GM12878 (cell line): Measurements from ENCODE around the gene NRG3. TPM values are rescaled to one million over a fixed set of nuclear protein-coding genes. Genes with fewer than 3 reads are reported as not detected.

ENCODE experiments used
- ATAC-seq: fragments of 200-7000 bp; cut with Tn5 transposase; 3 replicates; pipeline ENCODE4 v1.9.1; 2020; ENCODE audit warnings: mild to moderate bottlenecking, moderate library complexity
- BruUV-seq: library from RNA; stranded (reverse); fragments of 400-500 nt; replicated peaks from 2 replicates; lab custom pipeline; 2021; lab: Mats Ljungman, UMichigan
- CTCF ChIA-PET: fragments of 300-600 bp; sonication (Branson Sonifier 250); formaldehyde crosslinking; extraction: SDS; loops from one replicate; lab custom pipeline; 2021; ENCODE audit warnings: inconsistent platforms; lab: Yijun Ruan, JAX
- POLR2A ChIA-PET: fragments of 350-600 bp; formaldehyde crosslinking; extraction: SDS; loops from one replicate; lab custom pipeline; 2021; ENCODE audit warnings: inconsistent platforms; lab: Charles Lee
- RAD21 ChIA-PET: fragments of 300-600 bp; sonication (Branson Sonifier 250); formaldehyde crosslinking; loops from one replicate; lab custom pipeline; 2023; ENCODE audit warnings: antibody characterized with exemption; ENCODE audit not compliant: unreplicated experiment; lab: Charles Lee
- SMC1A ChIA-PET: fragments of 300-600 bp; sonication (Branson Sonifier 250); formaldehyde crosslinking; loops from one replicate; lab custom pipeline; 2023; ENCODE audit not compliant: unreplicated experiment, uncharacterized antibody; lab: Charles Lee
- DNase-seq: peaks from one replicate; pipeline ENCODE4 v3.0.0-alpha.2; 2011; ENCODE audit warnings: low read depth, low spot score
- FAIRE-seq: peaks from 3 replicates; lab custom pipeline; 2011; peaks lifted over from hg19 to GRCh38; lab: Jason Lieb, UNC
- H2AFZ ChIP-seq: 2 replicates; pipeline ENCODE4 v1.6.0; 2011; ENCODE audit warnings: low read depth, low read length, control low read depth; ENCODE audit not compliant: control insufficient read depth
- H3K27ac ChIP-seq: 2 replicates; pipeline ENCODE4 v1.5.1; 2011; ENCODE audit warnings: control low read depth; ENCODE audit not compliant: control insufficient read depth, insufficient read depth
- H3K27me3 ChIP-seq, 2 experiments: replicated peaks in 1 of 2; 2 replicates each; pipeline versions ENCODE4 v1.6.0 to v1.6.1; 2011; ENCODE audit warnings: low read length in 1 of 2; ENCODE audit not compliant: control insufficient read depth in 2 of 2, insufficient read depth in 2 of 2
- H3K36me3 ChIP-seq, 2 experiments: 2 replicates each; pipeline ENCODE4 v1.5.1; 2011; ENCODE audit warnings: low read length in 1 of 2; ENCODE audit not compliant: control insufficient read depth in 2 of 2, insufficient read depth in 2 of 2
- H3K4me1 ChIP-seq: 2 replicates; pipeline ENCODE4 v1.6.1; 2011; ENCODE audit warnings: mild to moderate bottlenecking, low read length, moderate library complexity, mixed read lengths; ENCODE audit not compliant: control insufficient read depth, insufficient read depth
- H3K4me2 ChIP-seq: 2 replicates; pipeline ENCODE4 v1.6.0; 2011; ENCODE audit warnings: control low read depth; ENCODE audit not compliant: control insufficient read depth, insufficient read depth
- H3K4me3 ChIP-seq: fragments of 200-600 bp; sonication (generic); 2 replicates; pipeline ENCODE4 v1.5.1; 2016
- H3K79me2 ChIP-seq: 2 replicates; pipeline ENCODE4 v1.6.0; 2011; ENCODE audit warnings: low read length; ENCODE audit not compliant: control insufficient read depth, insufficient read depth
- H3K9ac ChIP-seq: 2 replicates; pipeline ENCODE4 v1.8.0; 2011; ENCODE audit warnings: low read length, control low read depth, mixed read lengths; ENCODE audit not compliant: control insufficient read depth, insufficient read depth
- H3K9me3 ChIP-seq: replicated peaks from 3 replicates; pipeline ENCODE4 v1.5.1; 2011; ENCODE audit warnings: mild to moderate bottlenecking, low read length; ENCODE audit not compliant: control insufficient read depth, insufficient read depth
- H4K20me1 ChIP-seq: 2 replicates; pipeline ENCODE4 v1.6.0; 2011; ENCODE audit not compliant: control insufficient read depth, insufficient read depth
- CHD4 ChIP-seq: fragments of 200-600 bp; sonication (generic); IDR thresholded peaks from 2 replicates; pipeline ENCODE4 v1.6.1; 2016; ENCODE audit warnings: mild to moderate bottlenecking
- GATAD2B ChIP-seq: fragments of 450-650 bp; conservative IDR thresholded peaks from 2 replicates; pipeline ENCODE4 v1.6.1; 2017; ENCODE audit warnings: low read depth, mild to moderate bottlenecking, moderate library complexity
- POLR2AphosphoS2 ChIP-seq: IDR thresholded peaks from 2 replicates; pipeline ENCODE4 v1.6.1; 2011; ENCODE audit warnings: low read depth, mild to moderate bottlenecking, low read length, improper control_type of control experiment, moderate library complexity
- RCOR1 ChIP-seq: conservative IDR thresholded peaks from 2 replicates; pipeline ENCODE4 v1.6.1; 2012; ENCODE audit warnings: low read depth, low read length, improper control_type of control experiment
- SPI1 ChIP-seq: IDR thresholded peaks from 2 replicates; pipeline ENCODE4 v1.6.1; 2011; ENCODE audit warnings: low read depth, mild to moderate bottlenecking, low read length, moderate library complexity, borderline replicate concordance; ENCODE audit not compliant: insufficient read depth
- ZNF24 ChIP-seq: fragments of 450-650 bp; IDR thresholded peaks from 2 replicates; pipeline ENCODE4 v1.6.1; 2017; ENCODE audit warnings: antibody characterized with exemption, mild to moderate bottlenecking
- WGBS: methylation state at CpG from one replicate; pipeline ENCODE4 v1.1.6; 2016; ENCODE audit warnings: low lambda C conversion rate; ENCODE audit not compliant: insufficient replicate concordance, insufficient coverage; ENCODE audit errors: missing lambda C conversion rate; 5-methylcytosine and 5-hydroxymethylcytosine counted together
- in situ Hi-C: fragments of 300-500 bp; cut with MboI; formaldehyde crosslinking; loops from 9 replicates; pipeline ENCODE4 v1.14.3; 2018; ENCODE audit warnings: mixed read lengths
- intact Hi-C: fragments of 100-400 bp; cut with micrococcal nuclease; formaldehyde crosslinking; loops from one replicate; pipeline ENCODE4 v1.14.2; 2022; ENCODE audit not compliant: unreplicated experiment
- polyA plus RNA-seq, 11 experiments: library from polyadenylated mRNA; depleted of rRNA in 4 of 11; unstranded in 6 of 11; stranded (reverse) in 5 of 11; fragments of >200 nt; fragmentation: Nextera tagmentation in 4 of 11; fragmentation: Illumina TruSeq in 1 of 11; extraction: Ambion mirVana in 4 of 11; extraction: Trizol in 1 of 11; gene quantifications; 1 replicate in 1 of 11; 2 replicates in 10 of 11; pipeline versions ENCODE4 v1.2.1 to v1.2.3, GENCODE V29; 2011 to 2016; ENCODE audit warnings: inconsistent platforms in 2 of 11, missing spikeins in 2 of 11, low read depth in 1 of 11
- total RNA-seq, 4 experiments: library from RNA; depleted of rRNA in 3 of 4; stranded (reverse); fragments of >200 nt in 3 of 4; fragmentation: Illumina TruSeq in 1 of 4; extraction: Trizol in 1 of 4; gene quantifications; 2 replicates each; pipeline versions ENCODE4 v1.2.1 to v1.2.3, GENCODE V29; 2013 to 2021
- TF ChIP-seq, protein P1 (sequence below): IDR thresholded peaks from 2 replicates; pipeline ENCODE4 v1.6.1; 2012; ENCODE audit warnings: mild to moderate bottlenecking, low read depth, low read length

NRG3 gene
- total and polyA plus RNA-seq, 10 of the 15 experiments (the other 5 are each of a cell fraction or from before 2014, with no cell fraction given): 0.03 to 0.41 (median 0.17) TPM; not detected in 3

DNA sequence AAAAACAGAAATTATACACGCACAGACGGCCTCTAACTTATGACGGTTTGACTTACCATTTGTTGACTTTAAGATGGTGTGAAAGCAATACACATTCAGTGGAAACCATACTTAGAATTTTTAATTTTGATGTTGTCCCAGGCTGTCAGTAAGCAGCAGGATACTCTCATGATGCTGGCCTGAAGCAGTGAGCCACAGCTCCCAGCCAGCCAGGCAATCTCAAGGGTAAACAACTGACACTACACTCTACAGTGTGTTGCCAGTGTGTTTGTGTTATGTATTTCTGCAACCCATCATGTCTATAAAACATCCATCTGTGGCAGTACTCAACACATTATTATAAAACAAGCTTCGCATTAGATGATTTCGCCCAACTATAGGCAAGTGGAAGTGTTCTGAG, 747.5 kb downstream of the NRG3 start:
- no peaks in the 10 kb centered on the region for H3K36me3 ChIP-seq
- intact Hi-C loops: no loop called here
- no peaks in the 10 kb centered on the region for H3K4me1 ChIP-seq

More for the DNA sequence above, 747.5 kb downstream of the NRG3 start:
- Histone ChIP-seq H4K20me1 (no peaks in the 10 kb centered on the region), H2AFZ (no peak overlapping the region), H3K4me2 (no peak overlapping the region), H3K9me3 (no peaks in the 10 kb centered on the region), H3K9ac (no peak overlapping the region), H3K27ac (no peak overlapping the region), H3K4me3 (no peak overlapping the region), H3K79me2 (no peaks in the 10 kb centered on the region), H3K27me3 (no peaks in the 10 kb centered on the region)
- TF ChIP-seq GATAD2B: no peak
- no peak for TF ChIP-seq POLR2AphosphoS2
- no peak for TF ChIP-seq ZNF24
- no peak for TF ChIP-seq SPI1
- no peak for TF ChIP-seq RCOR1
- TF ChIP-seq CHD4: no peak
- TF ChIP-seq, protein P1, sequence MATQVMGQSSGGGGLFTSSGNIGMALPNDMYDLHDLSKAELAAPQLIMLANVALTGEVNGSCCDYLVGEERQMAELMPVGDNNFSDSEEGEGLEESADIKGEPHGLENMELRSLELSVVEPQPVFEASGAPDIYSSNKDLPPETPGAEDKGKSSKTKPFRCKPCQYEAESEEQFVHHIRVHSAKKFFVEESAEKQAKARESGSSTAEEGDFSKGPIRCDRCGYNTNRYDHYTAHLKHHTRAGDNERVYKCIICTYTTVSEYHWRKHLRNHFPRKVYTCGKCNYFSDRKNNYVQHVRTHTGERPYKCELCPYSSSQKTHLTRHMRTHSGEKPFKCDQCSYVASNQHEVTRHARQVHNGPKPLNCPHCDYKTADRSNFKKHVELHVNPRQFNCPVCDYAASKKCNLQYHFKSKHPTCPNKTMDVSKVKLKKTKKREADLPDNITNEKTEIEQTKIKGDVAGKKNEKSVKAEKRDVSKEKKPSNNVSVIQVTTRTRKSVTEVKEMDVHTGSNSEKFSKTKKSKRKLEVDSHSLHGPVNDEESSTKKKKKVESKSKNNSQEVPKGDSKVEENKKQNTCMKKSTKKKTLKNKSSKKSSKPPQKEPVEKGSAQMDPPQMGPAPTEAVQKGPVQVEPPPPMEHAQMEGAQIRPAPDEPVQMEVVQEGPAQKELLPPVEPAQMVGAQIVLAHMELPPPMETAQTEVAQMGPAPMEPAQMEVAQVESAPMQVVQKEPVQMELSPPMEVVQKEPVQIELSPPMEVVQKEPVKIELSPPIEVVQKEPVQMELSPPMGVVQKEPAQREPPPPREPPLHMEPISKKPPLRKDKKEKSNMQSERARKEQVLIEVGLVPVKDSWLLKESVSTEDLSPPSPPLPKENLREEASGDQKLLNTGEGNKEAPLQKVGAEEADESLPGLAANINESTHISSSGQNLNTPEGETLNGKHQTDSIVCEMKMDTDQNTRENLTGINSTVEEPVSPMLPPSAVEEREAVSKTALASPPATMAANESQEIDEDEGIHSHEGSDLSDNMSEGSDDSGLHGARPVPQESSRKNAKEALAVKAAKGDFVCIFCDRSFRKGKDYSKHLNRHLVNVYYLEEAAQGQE: no peak
- BruUV-seq: no TSS peak
- RAD21 ChIA-PET: no interaction called here
- SMC1A ChIA-PET: no interaction called here
- no peak for DNase-seq
- CTCF ChIA-PET: no interaction called here
- no peak for FAIRE-seq
- in situ Hi-C loops: no loop called here
- ATAC-seq: no peak
- 26% methylated on average over 5 of the region's 5 CpGs for WGBS
- POLR2A ChIA-PET: no interaction called here
